NCI-H2196 (cell line): ENCODE results near the gene DLGAP1.

ENCODE experiments used
- DNase-seq: peaks from one replicate; lab custom pipeline; 2025; ENCODE audit not compliant: unreplicated experiment; lab: John Stamatoyannopoulos, UW

DLGAP1 gene

DNA sequence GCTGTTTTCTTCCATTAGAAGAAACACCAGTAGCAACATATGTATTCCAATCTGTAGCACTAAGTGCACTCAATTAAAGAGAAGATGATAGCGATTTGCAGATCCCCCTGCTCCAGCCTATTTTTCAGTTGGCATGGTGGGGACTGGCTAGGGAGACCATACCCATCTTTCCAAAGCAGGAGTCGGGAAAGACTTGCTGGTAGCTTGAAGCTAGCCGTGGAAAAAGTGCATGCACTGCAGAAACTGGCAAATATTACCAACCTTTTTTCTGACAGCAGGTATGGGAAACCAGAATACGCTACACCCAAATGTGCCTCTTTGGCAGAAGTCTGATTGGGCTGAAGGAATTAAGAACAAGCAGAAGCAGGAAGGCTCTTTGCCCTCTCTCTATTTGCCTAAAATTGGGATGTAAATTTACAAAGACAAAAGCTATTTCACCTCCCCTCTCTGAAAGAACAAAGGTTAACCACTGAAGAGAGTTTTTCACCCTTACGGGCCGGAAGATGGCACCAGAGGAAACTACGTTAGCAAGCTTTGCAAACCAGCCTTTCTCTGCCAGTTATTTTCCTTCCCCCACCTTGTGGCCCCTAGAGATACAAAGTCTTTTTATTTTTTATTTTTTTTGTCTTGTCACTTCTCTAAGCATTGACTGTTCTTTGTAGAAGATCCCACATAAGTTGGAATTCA, 273.1 kb downstream of the DLGAP1 start:
- no peak for DNase-seq

DNA sequence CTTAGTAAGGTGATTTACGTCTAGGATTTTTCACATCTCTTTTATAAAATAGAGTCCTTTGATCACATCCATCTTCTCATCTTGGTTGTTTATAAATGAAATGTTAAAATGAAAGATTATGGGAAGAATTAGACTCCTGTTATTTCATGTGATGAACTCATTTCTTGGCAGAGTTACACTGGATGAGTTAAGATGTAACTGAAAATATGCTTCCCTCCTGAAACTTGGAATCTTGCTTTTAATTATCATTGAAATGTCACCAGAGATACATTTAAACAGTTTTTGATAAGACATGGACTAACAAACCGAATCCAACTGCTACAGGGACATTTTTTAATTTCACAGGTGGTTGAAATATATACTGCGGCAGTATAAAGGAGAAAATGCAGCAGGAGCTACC, 274.0 kb downstream of the DLGAP1 start:
- DNase-seq = no peak

DNA sequence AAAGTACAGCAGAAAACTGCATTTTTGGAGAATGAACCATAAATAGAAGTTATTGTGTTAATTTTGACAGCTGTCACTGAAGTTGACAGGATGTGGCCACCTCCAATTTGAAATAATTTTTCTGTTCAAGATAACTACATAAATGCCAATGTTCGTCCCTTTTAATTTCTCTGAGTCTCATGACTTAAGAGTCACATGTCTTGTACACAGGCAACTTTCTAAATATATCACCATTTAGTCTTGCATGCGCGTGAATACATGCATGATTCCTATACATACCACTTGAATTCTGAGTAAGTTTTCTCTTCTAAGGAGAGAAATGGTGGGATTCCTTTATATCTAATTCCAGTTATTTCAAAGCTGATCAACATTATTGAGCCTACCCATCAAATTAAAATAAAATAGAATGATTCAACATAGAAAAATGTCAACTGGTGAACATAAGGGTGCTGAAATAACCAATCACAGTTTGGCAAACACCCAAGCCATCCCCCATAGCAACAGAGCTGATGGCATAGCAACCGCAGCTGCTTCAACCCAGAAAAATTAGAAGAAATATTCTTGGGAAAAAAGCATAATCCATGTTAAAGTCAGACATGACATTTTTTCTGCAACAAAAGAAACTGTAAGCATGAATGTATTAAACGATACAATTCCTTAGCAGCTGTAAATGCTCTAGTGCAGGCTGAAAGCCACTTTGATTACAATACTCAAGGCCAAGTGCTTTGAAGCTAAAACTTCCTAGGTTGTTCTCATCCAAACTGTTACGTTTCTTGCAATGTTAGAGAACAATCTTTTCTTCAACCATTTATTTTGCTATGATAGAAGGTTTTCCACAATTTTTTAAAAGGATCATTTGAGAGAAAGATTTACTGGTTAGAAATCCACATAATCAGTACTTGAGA, 282.7 kb downstream of the DLGAP1 start:
- DNase-seq = no peak

DNA sequence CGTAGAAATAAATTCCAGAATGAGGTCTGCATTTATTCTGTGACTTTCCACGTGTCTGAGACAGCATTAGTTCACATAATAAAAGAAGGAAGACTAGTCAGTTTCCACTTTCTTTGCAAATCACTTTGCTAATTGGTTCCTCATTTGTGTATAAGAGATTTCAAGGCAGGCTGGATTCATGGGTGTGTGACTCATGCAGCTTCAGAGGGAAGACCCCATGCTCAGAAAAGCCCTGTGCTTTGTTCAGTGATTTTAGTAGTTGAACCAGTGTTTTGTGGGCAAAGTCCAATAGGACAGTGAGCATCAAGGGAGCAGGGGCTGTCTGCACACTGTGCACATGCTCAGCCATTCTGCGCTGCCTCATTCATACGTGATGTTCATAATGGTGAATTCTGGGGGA, 297.8 kb downstream of the DLGAP1 start:
- no peak for DNase-seq

DNA sequence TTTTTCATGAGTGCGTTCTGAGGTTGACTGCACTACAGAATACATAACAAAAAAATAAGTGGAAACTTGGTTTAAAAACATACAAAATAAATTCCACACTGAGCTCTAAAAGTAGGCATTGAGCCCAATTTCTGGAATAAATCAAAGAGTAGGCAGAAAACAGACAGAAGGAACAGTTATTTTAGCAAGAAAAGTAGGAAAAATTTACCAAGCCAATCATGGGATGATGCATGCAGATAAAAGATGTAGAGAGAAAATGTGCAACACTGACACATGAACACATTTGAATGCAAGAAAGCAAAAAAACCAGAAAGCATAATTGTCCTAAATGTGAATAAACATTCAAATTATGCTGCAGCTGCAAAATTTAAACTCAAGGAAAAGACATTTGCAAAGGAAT, 308.3 kb downstream of the DLGAP1 start:
- no peak for DNase-seq

DNA sequence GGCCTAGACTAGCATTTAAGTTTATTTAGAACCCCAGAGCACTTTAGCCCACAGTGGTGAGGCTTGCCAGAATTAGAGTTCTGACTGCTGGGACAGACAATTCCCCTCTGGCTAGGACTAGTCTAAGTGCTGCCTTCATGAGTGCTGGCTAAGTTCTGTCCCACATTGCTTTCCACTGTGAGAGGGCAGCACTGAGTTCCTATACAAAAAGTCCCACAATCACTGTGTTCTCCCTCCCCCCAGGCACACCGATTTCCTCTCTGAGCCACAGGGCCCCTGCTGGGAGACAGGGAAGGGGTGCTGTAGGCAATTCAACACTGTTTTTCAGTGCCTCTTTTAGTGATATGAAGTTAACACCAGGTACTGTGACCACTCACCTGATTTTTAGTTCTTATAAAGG, 310.9 kb downstream of the DLGAP1 start:
- DNase-seq = no peak

DNA sequence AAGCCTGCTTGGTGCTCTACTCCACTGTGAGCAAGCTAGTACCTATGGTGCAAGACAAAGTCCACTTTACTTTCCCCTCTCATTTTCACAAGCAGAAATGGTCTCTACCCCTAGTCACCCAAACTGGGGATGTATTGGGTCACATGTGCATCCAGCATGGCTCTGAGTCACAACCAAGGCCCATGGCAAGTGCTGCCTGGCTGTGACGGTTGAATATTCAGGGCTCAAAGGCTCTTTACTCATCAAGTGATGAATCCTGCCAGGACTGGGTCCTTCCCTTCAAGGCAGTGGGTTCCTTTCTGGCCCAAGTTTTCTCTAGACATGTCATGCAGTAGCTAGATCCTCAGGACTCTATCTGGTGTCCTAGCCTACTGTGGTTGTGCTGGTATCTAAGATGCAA, 311.5 kb downstream of the DLGAP1 start:
- no peak for DNase-seq

DNA sequence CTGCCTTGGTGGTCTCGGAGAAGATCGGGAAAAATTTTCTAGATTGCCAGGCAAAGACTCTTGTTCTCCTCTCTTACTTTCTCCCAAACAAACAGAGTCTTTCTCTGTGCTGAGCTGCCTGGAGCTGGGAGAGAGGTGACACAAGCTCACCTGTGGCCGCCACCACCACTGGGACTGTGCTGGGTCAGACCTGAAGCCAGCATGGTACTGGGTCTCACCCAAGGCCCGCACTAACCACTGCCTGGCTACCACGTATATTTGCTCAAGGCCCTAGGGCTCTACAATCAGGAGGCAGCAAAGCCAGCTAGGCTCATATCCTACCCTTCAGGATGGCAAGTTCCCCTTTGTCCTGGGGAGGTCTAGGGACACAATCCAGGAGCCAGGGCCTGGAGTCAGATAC, 312.2 kb downstream of the DLGAP1 start:
- no peak for DNase-seq

DNA sequence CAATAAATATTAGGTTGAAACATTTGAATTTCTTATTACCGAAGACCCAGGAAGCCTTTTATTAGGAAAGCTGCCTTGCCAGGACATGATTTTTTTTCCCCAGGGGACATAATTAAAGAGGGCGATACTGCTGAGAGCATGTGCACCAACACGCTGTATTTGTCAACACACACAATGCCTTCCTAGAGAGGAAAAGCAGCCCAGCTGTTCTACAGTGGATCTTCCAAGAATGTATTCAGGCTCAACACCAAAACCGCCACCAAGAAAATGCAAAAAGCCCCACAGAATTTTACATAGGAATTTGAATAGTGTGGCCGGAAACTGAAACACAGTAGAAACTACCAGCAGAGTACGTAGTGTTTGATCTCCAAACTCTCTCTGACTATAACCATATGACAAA, 320.4 kb downstream of the DLGAP1 start:
- DNase-seq = no peak

DNA sequence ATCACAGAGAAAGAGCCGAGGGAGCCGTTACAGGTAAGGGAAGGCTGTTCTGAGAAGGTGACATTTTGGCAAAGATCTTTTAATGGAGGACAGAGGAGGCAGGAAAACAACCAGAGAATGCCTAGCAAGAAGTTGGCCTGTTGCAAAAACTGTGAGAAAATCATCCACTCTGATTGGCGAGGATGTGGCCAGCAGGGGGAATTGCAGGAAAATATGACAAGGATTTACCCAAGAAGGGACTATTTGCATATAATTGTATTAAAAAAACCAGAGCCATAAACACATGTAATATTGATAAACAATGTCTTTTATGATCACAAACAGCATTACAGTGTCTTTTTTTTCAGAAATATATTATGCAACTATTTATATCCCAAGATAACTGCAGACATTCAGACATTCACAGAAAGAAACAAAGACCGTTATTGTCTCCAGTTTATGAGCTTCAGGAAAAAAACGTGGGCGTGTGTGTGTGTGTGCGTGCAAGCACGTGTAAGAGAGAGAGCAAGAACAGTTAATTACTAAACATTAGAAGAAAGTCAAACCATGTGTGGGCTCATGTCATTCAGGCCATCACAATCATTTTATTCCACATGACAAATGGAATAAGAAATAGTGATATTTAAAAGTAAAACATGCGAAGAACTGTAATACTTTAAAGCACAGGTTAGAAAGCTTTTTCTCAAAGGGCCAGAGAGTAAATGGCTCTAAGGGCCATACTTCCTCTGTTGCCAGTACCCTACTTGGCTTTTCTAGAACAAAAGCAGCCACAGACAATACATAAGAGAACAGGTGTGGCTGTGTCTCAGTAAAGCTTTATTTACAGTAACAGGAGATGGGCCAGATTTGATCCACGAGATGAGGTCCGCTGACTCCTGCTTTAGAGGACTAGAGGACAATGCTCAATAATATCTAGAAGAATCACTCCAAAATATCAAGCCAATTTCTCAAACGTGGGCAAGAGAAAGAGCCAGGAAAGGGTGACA, 324.1 kb downstream of the DLGAP1 start:
- no peak for DNase-seq

DNA sequence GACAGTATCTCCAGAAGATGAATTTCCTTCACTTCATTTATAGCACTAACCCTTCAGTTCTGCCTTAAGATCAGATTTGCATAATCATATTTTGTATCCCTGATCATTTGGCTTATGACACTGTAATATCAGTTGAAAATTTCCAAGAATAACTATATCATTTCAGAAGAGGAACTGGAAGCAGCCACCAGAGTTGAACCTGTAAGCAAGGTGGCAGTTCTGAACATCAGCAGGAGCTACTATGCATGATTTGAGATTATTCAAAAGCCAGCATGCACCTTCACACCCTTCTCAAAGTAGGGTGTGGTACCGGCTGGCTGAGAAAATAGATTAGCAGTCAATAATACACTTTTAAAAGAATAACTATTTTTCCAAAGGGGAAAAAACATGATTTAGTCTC, 328.2 kb downstream of the DLGAP1 start:
- DNase-seq = no peak

DNA sequence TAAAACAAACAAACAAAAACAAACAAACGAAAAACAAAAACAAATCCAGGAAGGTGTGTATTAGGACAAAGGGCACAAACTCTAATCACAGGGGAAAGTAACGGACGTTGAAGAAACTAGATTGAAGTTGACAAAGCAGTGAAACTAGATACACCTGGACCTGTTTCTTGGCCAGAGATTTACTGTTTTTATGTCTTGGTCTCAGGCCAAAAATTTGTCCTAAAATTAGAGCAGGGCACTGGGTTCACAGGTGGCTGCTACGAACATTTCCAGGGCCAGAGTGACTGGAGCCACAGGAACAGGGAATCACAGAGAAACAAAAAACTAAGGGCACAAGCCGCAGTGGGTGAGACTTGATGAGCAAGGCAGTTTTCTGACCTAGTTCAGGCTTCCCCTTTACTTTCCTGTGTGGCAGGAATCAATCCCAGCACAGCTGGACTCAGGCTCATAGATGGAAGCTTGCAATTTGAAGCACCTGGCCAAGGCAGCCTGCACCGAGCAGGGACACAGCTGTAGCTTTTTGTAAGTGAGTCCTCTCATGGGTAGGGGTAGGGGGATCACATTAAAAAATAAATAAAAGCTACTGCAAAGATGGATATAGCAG, 329.4 kb downstream of the DLGAP1 start:
- no peak for DNase-seq

DNA sequence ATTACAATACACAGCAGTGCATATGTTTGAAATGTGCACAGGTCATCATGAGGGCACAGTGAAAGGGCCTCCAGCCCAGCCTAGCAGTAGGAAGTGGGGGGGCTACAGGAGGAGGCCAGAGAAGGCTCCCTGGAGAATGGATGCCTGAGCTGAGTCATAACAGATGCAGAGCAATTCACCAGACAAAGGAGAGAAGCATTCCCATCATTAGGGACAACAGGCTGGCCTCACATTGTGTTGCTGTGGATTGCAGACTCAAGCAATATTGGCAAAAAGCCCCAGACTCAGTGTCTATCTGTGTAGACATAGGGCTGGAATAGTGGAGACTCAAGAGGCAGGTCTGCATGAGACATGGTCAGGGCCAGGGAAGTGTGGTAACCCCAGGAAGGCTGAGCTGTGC, 329.9 kb downstream of the DLGAP1 start:
- DNase-seq = no peak

DNA sequence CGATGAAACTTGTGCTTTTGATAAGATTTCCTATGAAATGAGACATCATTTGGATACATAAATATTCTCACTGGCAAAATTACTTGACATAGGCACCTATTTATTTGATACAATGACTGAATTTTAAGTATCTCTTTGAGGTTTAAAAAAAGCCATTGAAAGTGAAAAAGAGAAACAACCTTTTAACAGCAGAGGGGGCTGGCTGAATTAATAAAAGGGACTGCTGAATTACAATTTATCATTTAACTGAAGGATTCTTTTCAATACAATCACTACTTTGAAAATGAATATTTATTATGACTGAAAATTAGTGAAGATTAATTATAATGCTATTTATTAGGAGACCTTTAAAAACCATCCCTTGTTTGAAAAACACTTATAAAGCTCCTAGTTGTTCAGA, 335.3 kb downstream of the DLGAP1 start:
- DNase-seq = no peak

DNA sequence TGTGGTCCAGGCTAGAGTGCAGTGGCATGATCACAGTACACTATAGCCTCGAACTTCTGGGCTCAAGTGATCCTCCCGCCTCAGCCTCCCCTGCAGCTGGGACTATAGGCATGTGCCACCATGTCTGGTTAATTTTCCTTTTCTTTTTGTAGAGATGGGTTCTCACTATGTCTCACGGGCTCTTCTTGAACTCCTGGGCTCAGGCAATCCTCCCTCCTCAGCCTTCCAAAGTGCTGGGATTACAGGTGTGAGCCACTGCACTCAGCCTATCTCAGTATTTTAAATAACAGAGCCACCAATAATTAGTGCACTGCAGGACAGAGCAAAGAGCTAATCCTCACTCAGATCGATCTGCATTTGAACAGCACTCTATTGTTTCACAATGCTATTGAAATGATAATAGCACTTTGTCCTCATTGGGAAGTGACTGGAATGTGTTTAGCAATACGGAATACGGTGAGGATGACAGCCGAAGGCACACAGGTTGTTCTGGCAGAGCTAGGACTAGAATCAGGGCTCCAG, 335.9 kb downstream of the DLGAP1 start:
- DNase-seq = no peak

DNA sequence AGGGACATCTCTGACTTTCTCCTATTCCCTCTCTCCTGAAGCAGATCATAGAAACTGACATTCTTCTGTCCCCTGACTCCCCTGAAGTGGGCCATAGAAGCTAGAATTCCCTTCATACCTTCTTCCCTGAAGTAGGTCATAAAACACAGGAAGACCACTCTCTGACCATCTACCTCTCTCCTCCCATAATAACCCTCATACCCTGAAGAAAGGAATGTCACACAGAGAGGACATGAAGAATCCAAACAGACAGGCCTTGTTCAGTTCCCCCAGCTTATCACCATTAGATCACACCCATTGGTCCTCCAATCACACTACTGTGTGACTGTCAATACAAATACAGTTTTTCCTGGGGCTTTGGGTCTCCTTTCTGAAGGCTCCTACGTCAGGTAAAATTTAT, 347.1 kb downstream of the DLGAP1 start:
- no peak for DNase-seq

DNA sequence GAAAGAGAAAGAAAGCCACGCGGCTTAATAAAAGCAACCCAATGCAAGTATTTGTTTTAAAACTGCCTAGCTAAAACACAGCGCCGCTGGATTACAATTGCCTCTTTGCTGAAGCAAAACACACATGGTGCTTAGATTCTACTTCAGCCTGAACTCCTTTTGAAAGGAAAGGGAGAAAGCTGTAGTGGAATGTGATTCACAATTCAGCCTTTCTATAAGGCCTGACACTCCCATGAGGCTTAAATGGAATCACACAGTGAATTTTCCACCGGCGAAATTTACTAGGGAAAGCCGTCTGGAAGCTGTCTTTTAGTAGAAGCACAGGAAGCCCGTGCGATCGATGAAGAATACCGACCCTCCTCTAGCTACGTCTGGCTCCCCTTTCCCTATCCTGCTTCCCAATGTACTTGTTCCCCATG, 348.0 kb downstream of the DLGAP1 start:
- no peak for DNase-seq

DNA sequence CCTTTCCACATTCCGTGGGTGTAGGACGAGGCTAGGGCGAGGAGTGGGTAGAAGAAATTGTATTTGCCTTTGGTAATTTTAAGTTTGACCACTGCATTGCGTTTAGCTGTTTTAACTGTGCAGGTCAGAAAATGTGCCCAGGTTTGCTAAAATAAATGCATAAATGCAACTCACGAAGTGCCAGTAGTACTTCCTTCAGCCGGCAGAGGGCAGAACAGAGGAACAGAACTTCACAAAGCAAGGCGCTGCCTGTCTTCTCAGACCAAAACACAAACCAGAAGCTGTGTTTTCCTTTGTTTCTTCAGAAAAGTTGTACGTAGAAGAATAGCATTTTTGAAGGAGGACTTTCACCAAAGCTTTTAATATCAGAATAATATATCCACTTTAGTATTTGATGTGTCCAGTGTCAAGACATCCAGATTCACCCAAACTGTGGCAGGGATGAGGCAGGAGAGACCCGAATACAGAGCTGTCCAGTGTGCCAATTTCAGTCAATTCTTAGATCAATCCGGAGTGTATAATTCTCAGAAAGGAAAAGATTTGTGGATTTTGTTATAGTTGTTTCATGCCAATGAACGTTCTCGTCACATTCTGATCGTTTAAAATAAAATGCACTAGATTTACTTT, 348.6 kb downstream of the DLGAP1 start:
- DNase-seq = peak; percentile 81

DNA sequence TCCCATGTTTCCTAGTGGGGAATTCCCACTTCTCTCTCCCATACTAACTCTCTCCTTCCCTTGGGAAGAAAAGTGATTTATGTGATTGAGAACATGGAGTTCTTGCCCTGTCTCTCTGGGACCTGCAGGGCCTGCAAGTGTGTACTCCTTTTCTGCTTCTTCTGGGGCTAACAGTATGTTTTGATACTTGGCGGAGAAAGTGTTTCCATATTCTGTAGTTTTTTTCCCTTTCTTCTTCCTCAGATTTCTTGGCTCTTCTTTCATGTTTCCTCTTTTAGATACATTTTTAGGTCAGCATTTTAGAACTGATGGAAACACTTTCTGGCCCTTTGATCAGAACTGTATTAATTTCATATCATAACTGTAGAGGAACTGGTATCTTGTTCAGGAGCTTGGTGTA, 352.2 kb downstream of the DLGAP1 start:
- no peak for DNase-seq

DNA sequence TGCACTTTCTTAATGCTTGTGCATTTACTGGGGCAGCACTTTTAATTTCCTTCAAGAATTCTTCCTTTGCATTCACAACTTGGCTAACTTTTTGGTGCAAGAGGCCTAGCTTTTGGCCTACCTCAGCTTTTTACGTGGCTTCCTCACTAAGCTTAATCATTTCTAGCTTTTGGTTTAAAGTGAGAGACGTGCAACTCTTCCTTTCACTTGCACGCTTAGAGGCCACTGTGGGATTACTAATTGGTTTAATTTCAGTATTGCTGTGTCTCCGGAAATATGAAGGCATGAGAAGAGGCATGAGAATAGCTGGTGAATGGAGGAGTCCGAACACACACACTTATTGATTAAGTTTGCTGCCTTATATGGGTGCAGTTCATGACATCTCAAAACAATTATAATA, 354.1 kb downstream of the DLGAP1 start:
- no peak for DNase-seq
